Spinal cord (tissue), 10 donors: ENCODE data around the gene CRIP3. TPM values are rescaled to one million over a fixed set of nuclear protein-coding genes. Genes with fewer than 3 reads are reported as not detected.

Source experiments
- DNase-seq, 6 donors: peaks; one replicate each; pipeline versions ENCODE4 v3.0.0 to v3.0.0-alpha.2; 2013 to 2015; ENCODE audit warnings: low spot score in 6 of 6, low read depth in 4 of 6
- H3K27ac ChIP-seq: one replicate; pipeline ENCODE4 v1.5.1; 2013; ENCODE audit warnings: low read depth, low read length, control low read depth
- H3K27me3 ChIP-seq: one replicate; pipeline ENCODE4 v1.6.1; 2013; ENCODE audit warnings: low read length; ENCODE audit not compliant: control insufficient read depth, insufficient read depth
- H3K36me3 ChIP-seq: one replicate; pipeline ENCODE4 v1.6.1; 2013; ENCODE audit warnings: low read length; ENCODE audit not compliant: control insufficient read depth, insufficient read depth
- H3K4me1 ChIP-seq: one replicate; pipeline ENCODE4 v1.6.1; 2013; ENCODE audit warnings: low read length; ENCODE audit not compliant: control insufficient read depth, insufficient read depth
- H3K4me3 ChIP-seq: one replicate; pipeline ENCODE4 v1.5.1; 2013; ENCODE audit warnings: low read depth, low read length, control low read depth
- H3K9me3 ChIP-seq: one replicate; pipeline ENCODE4 v1.6.1; 2013; ENCODE audit warnings: low read length; ENCODE audit not compliant: control insufficient read depth, insufficient read depth
- WGBS: methylation state at CpG from one replicate; pipeline ENCODE4 v1.1.5; 2013; ENCODE audit warnings: missing lambda C conversion rate; ENCODE audit not compliant: insufficient coverage; 5-methylcytosine and 5-hydroxymethylcytosine counted together
- polyA plus RNA-seq, 2 donors: library from polyadenylated mRNA; unstranded; fragments of 120-200 nt; gene quantifications; one replicate each; pipeline ENCODE4 v1.2.1, GENCODE V29; 2013; ENCODE audit not compliant: insufficient read length in 2 of 2
- total RNA-seq, 2 donors: library from RNA; depleted of rRNA in 1 of 2; stranded (reverse); fragments of 120-200 nt in 1 of 2; fragments of >200 nt in 1 of 2; gene quantifications; one replicate each; pipeline versions ENCODE4 v1.2.3 to v1.2.4, GENCODE V29; 2013 to 2014
- donor health status: healthy.

The CRIP3 gene
- total and polyA plus RNA-seq, 4 donors, result 5.7 to 39.9 (median 13.5) TPM

DNA sequence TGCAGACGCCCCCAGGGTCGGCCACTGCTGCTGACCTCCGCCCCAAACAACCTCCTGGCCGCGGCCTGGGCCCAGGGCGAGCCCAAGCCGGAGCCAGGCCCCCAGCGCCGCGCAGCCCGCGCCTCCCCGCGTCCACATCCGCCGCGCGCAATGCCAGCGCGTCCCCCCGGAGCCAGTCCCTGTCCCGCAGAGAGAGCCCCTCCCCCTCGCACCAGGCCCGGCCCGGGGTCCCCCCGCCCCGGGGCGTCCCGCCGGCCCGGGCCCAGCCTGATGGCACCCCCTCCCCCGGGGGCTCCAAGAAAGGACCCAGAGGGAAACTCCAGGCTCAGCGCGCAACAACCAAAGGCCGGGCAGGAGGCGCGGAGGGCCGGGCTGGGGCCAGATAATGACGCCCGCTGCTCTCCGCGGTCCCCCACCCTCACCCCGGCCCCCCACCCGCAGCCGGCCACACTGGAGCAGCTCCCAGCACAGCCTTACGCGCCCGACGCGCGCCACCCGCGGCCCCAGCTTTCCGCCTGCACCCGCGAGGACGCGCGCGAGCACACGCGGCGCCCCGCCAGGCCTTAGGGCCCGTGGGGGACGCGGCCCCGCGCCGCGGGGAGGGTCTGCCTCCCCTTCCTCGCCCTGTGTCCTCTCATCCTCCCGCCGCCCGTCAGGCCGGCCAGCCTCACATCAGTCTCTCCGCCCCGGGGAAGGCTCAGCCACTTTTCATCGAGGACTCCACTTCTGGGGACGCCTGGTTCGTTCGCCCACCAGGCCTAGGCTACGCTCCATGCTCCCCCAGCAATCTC, 23.4 kb downstream of the CRIP3 start:
- DNase-seq, result no peak
- WGBS, result 23% methylated on average over 72 of the region's 83 CpGs
- Histone ChIP-seq H3K4me3 (no peak overlapping the region), H3K9me3 (no peaks in the 10 kb centered on the region), H3K27me3 (no peaks in the 10 kb centered on the region), H3K4me1 (peaks cover 4% of the 10 kb centered on the region), H3K36me3 (peaks cover 53% of the 10 kb centered on the region), H3K27ac (no peak overlapping the region)

GRCh38 chr6:43283905-43284304, 24.7 kb downstream of the CRIP3 start:
- WGBS, result 86% methylated on average over 27 of the region's 27 CpGs
- DNase-seq, result no peak
- peaks cover 4% of the 10 kb centered on the region for H3K4me1 ChIP-seq
- H3K36me3 ChIP-seq, result peaks cover 53% of the 10 kb centered on the region
- H3K27ac ChIP-seq, result no peak overlapping the region
- H3K9me3 ChIP-seq, result no peaks in the 10 kb centered on the region
- H3K27me3 ChIP-seq, result no peaks in the 10 kb centered on the region
- no peak overlapping the region for H3K4me3 ChIP-seq

DNA sequence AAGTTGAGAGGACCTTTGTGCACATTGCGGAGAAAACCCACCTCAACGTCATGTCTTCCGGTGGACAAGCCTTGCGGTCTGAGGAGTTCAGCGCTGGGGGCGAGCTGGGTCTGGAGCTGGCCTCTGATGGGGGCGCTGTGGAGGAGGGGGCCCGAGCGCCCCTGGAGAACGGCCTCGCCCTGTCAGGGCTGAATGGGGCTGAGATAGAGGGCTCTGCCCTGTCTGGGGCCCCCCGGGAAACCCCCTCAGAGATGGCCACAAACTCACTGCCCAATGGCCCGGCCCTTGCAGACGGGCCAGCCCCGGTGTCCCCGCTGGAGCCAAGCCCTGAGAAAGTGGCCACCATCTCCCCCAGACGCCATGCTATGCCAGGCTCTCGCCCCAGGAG, 25.1 kb downstream of the CRIP3 start:
- whole genome bisulfite sequencing, result 91% methylated on average over 18 of the region's 18 CpGs
- Histone ChIP-seq H3K36me3 (peaks cover 53% of the 10 kb centered on the region), H3K27me3 (no peaks in the 10 kb centered on the region)

DNA sequence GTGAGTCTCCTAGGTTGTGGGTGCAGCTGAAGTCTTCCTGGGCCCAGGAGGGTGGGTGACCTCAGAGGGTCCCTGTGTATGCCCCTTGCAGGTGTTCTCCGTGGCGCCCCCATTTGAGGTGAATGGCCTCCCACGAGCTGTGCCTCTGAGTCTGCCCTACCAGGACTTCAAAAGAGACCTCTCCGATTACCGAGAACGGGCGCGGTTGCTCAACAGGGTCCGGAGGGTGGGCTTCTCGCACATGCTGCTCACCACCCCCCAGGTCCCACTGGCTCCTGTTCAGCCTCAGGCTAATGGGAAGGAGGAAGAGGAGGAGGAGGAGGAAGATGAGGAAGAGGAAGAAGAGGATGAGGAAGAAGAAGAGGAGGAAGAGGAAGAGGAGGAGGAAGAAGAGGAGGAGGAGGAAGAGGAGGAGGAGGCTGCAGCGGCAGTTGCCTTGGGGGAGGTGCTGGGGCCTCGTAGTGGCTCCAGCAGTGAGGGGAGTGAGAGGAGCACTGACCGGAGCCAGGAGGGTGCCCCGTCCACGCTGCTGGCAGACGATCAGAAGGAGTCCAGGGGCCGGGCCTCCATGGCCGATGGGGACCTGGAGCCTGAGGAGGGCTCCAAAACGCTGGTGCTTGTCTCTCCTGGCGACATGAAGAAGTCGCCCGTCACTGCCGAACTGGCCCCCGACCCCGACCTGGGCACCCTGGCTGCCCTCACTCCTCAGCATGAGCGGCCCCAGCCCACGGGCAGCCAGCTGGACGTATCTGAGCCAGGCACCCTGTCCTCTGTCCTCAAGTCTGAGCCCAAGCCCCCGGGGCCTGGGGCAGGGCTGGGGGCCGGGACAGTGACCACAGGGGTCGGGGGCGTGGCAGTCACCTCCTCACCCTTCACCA, 25.8 kb downstream of the CRIP3 start:
- DNase-seq, result no peak
- WGBS, result 82% methylated on average over 24 of the region's 32 CpGs

More for the DNA sequence above, 25.1 kb downstream of the CRIP3 start:
- no peak for DNase-seq
- Histone ChIP-seq H3K4me3 (no peak overlapping the region), H3K4me1 (peaks cover 4% of the 10 kb centered on the region), H3K27ac (no peak overlapping the region), H3K9me3 (no peaks in the 10 kb centered on the region)

DNA sequence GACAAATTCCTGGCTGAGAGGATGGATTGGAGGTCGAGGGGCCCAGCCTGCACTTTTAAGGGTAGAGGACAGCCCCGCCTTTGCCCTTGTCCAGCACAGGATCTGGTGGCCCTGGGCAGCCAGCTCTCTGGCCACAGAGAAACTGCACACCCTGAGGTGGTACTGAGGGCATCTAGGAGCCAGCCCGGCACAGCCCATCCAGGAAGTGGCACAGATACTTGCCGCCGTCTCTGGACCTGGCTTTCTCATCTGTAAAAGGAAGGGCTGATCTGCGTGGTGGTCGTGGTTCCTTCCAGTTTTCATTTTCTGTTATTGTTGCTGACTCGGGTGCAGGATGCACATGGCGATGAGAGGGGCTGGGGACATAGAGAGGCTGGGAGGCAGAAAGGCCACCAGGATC, 26.6 kb downstream of the CRIP3 start:
- 84% methylated on average over 9 of the region's 9 CpGs for WGBS
- H3K36me3 ChIP-seq, result peaks cover 52% of the 10 kb centered on the region
- H3K9me3 ChIP-seq, result no peaks in the 10 kb centered on the region
- H3K4me1 ChIP-seq, result peaks cover 4% of the 10 kb centered on the region
- H3K4me3 ChIP-seq, result no peak overlapping the region
- H3K27ac ChIP-seq, result no peak overlapping the region
- no peak for DNase-seq
- no peaks in the 10 kb centered on the region for H3K27me3 ChIP-seq

More for the DNA sequence above, 25.8 kb downstream of the CRIP3 start:
- no peaks in the 10 kb centered on the region for H3K27me3 ChIP-seq
- H3K4me1 ChIP-seq, result peaks cover 4% of the 10 kb centered on the region
- peaks cover 52% of the 10 kb centered on the region for H3K36me3 ChIP-seq
- H3K27ac ChIP-seq, result no peak overlapping the region
- H3K9me3 ChIP-seq, result no peaks in the 10 kb centered on the region
- no peak overlapping the region for H3K4me3 ChIP-seq

- Histone ChIP-seq H3K27ac (no peak overlapping the region), H3K9me3 (no peaks in the 10 kb centered on the region), H3K27me3 (peaks cover 3% of the 10 kb centered on the region), H3K4me3 (no peak overlapping the region), H3K4me1 (peaks cover 15% of the 10 kb centered on the region), H3K36me3 (peaks cover 36% of the 10 kb centered on the region)
- no CpG with 5 or more reads among the region's 2 CpGs for WGBS
- DNase-seq, result no peak
These were observed 28.4 kb downstream of the CRIP3 start for GRCh38 chr6:43280234-43280633.

DNA sequence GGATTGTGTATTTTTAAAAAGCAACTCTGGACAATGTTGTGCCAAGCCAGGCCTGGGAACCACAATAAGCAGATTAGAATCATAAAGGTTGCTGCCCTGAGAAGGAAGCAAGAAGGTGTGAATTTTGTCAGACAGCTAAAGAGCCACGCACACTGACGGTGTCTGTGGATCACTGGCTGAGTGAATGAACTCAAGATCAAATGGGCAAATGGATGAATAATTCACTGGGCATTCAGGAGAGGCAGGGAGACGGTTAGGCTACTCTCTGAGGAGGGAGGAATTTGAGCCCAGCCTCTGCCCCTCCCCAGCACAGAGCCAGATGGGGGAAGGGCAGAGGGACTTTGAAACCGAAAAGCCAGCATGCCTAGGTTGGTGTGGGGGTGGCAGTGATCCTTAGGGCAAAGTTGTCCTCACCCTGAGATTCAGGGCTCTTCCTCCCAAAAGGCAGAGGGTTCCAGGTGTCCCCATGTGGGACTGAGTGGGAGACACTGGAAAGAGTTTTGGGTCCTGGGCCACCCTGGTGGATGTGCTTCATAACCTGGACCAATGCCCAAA, 30.0 kb downstream of the CRIP3 start:
- DNase-seq, result no peak

GRCh38 chr6:43277643-43278523, 30.7 kb downstream of the CRIP3 start:
- WGBS, result 84% methylated on average over 4 of the region's 13 CpGs
- Histone ChIP-seq H3K4me1 (peaks cover 22% of the 10 kb centered on the region), H3K4me3 (no peak overlapping the region), H3K27ac (no peak overlapping the region), H3K36me3 (peaks cover 19% of the 10 kb centered on the region), H3K27me3 (peaks cover 12% of the 10 kb centered on the region), H3K9me3 (no peaks in the 10 kb centered on the region)
- DNase-seq, result no peak

More for the DNA sequence above, 30.0 kb downstream of the CRIP3 start:
- no peak overlapping the region for H3K27ac ChIP-seq
- H3K36me3 ChIP-seq, result peaks cover 26% of the 10 kb centered on the region
- peaks cover 12% of the 10 kb centered on the region for H3K27me3 ChIP-seq
- H3K9me3 ChIP-seq, result no peaks in the 10 kb centered on the region
- 0% methylated on average over 1 of the region's 4 CpGs for WGBS
- no peak overlapping the region for H3K4me3 ChIP-seq
- H3K4me1 ChIP-seq, result peaks cover 22% of the 10 kb centered on the region

GRCh38 chr6:43277306-43277642, 31.4 kb downstream of the CRIP3 start:
- WGBS, result no CpG with 5 or more reads among the region's 6 CpGs
- Histone ChIP-seq H3K36me3 (peaks cover 13% of the 10 kb centered on the region), H3K4me3 (no peak overlapping the region), H3K27ac (no peak overlapping the region), H3K9me3 (no peaks in the 10 kb centered on the region), H3K4me1 (peaks cover 22% of the 10 kb centered on the region), H3K27me3 (peaks cover 12% of the 10 kb centered on the region)
- DNase-seq, result no peak
